Breast epithelium (tissue), 3 donors: Measurements from ENCODE around the gene NBEAL2.

ENCODE experiments used
- POLR2A ChIP-seq: fragments of 450-650 bp; IDR thresholded peaks from one replicate; pipeline ENCODE4 v1.6.1; 2016; ENCODE audit warnings: antibody characterized with exemption, mild to moderate bottlenecking, moderate library complexity
- POLR2AphosphoS5 ChIP-seq, 3 donors: sonication (generic); formaldehyde crosslinking; IDR thresholded peaks; one replicate each; pipeline ENCODE4 v1.6.1; 2017; ENCODE audit warnings: antibody characterized with exemption in 3 of 3
- TF ChIP-seq, protein P1 (sequence below), 3 donors: fragments of 450-650 bp; IDR thresholded peaks; one replicate each; pipeline ENCODE4 v1.5.1; 2016 to 2017; ENCODE audit warnings: antibody characterized with exemption in 3 of 3, mild to moderate bottlenecking in 3 of 3, moderate library complexity in 3 of 3

DNA sequence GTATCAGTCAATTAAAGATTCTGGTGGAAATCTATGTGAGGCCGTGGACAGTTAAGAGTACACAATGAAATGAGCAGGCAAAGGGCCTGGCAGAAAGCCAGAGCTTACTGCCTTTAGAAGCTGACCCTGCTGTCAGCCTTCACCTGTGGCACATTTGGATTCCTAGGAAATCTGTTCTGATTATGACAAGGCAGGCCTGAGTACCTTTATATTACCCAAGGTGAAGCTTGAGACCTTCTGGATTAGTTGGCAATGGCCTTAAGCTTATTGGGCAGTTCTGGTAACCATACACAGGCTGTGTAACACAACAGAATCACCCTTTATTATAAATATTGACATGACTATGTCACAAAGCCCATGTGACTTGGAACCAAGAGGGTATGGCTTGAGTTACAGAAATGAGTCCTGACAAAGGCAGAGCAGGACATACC lies 43.2 kb downstream of the NBEAL2 start:
- TF ChIP-seq, protein P1, sequence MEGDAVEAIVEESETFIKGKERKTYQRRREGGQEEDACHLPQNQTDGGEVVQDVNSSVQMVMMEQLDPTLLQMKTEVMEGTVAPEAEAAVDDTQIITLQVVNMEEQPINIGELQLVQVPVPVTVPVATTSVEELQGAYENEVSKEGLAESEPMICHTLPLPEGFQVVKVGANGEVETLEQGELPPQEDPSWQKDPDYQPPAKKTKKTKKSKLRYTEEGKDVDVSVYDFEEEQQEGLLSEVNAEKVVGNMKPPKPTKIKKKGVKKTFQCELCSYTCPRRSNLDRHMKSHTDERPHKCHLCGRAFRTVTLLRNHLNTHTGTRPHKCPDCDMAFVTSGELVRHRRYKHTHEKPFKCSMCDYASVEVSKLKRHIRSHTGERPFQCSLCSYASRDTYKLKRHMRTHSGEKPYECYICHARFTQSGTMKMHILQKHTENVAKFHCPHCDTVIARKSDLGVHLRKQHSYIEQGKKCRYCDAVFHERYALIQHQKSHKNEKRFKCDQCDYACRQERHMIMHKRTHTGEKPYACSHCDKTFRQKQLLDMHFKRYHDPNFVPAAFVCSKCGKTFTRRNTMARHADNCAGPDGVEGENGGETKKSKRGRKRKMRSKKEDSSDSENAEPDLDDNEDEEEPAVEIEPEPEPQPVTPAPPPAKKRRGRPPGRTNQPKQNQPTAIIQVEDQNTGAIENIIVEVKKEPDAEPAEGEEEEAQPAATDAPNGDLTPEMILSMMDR (IDR thresholded peaks at IDR 0.05) = no peak
- TF ChIP-seq POLR2A (no peak), POLR2AphosphoS5 (IDR thresholded peaks at IDR 0.05) (no peak)
